HEK293 (cell line): ENCODE results near the gene CRYBG1.

ENCODE experiments used
- CTCF ChIA-PET: fragments of 350-600 bp; formaldehyde crosslinking; extraction: SDS; loops from one replicate; lab custom pipeline; 2021; ENCODE audit warnings: antibody characterized with exemption; lab: Yijun Ruan, JAX
- POLR2A ChIA-PET: fragments of 300-600 bp; formaldehyde crosslinking; extraction: SDS; loops from one replicate; lab custom pipeline; 2020; ENCODE audit warnings: antibody characterized with exemption, inconsistent platforms; lab: Yijun Ruan, JAX
- H3K27ac ChIP-seq: fragments of 200-500 bp; sonication (Bioruptor generic); 2 replicates; pipeline ENCODE4 v1.5.1; 2014; ENCODE audit warnings: low read depth, low read length, control low read depth, inconsistent platforms; ENCODE audit errors: extremely low read depth
- H3K36me3 ChIP-seq, 2 experiments: fragments of 200-500 bp in 1 of 2; sonication (Bioruptor generic) in 1 of 2; 1 replicate in 1 of 2; 2 replicates in 1 of 2; pipeline ENCODE4 v1.5.1; 2014 to 2017; ENCODE audit warnings: inconsistent platforms in 2 of 2, low read length in 2 of 2; ENCODE audit not compliant: control insufficient read depth in 2 of 2, insufficient read depth in 1 of 2
- H3K4me1 ChIP-seq: fragments of 200-500 bp; sonication (Bioruptor generic); 2 replicates; pipeline ENCODE4 v1.5.1; 2014; ENCODE audit warnings: mild to moderate bottlenecking, low read length, inconsistent platforms; ENCODE audit not compliant: control insufficient read depth, insufficient read depth
- H3K4me3 ChIP-seq: 2 replicates; pipeline ENCODE4 v1.5.1; 2011; ENCODE audit warnings: low read depth, mild to moderate bottlenecking, control low read depth, low read length, moderate library complexity
- H3K9me3 ChIP-seq: fragments of 200-500 bp; sonication (Bioruptor generic); 2 replicates; pipeline ENCODE4 v1.5.1; 2014; ENCODE audit warnings: low read depth, low read length, inconsistent platforms; ENCODE audit not compliant: control insufficient read depth, insufficient read depth
- BCL11A ChIP-seq: fragments of 450-650 bp; formaldehyde crosslinking; IDR thresholded peaks from 2 replicates; pipeline ENCODE4 v1.5.1; 2016; ENCODE audit warnings: low read depth, missing biosample characterization, missing genetic modification characterization
- BCL11B ChIP-seq: fragments of 450-650 bp; formaldehyde crosslinking; IDR thresholded peaks from 2 replicates; pipeline ENCODE4 v1.5.1; 2016; ENCODE audit warnings: low read depth, missing biosample characterization, missing genetic modification characterization
- OSR2 ChIP-seq: fragments of 450-650 bp; formaldehyde crosslinking; IDR thresholded peaks from 2 replicates; pipeline ENCODE4 v1.5.1; 2016; ENCODE audit warnings: missing biosample characterization, missing genetic modification characterization
- OVOL3 ChIP-seq: fragments of 450-650 bp; formaldehyde crosslinking; IDR thresholded peaks from 2 replicates; pipeline ENCODE4 v1.5.1; 2016; ENCODE audit warnings: missing biosample characterization, missing genetic modification characterization
- PBX3 ChIP-seq: sonication (generic); formaldehyde crosslinking; IDR thresholded peaks from 2 replicates; pipeline ENCODE4 v1.8.1; 2022; ENCODE audit warnings: mild to moderate bottlenecking, moderate library complexity, missing genetic modification reagents
- REST ChIP-seq: fragments of 450-650 bp; formaldehyde crosslinking; IDR thresholded peaks from 2 replicates; pipeline ENCODE4 v1.5.1; 2016; ENCODE audit warnings: missing biosample characterization, missing genetic modification characterization
- ZBTB11 ChIP-seq: fragments of 450-650 bp; formaldehyde crosslinking; conservative IDR thresholded peaks from 2 replicates; pipeline ENCODE4 v1.5.1; 2016; ENCODE audit warnings: low read depth, missing biosample characterization, missing genetic modification characterization
- ZBTB20 ChIP-seq: fragments of 450-650 bp; formaldehyde crosslinking; IDR thresholded peaks from 2 replicates; pipeline ENCODE4 v1.5.1; 2016; ENCODE audit warnings: missing biosample characterization, missing genetic modification characterization
- ZBTB21 ChIP-seq: fragments of 450-650 bp; formaldehyde crosslinking; IDR thresholded peaks from 2 replicates; pipeline ENCODE4 v1.5.1; 2017; ENCODE audit warnings: missing biosample characterization, missing genetic modification characterization
- ZBTB8A ChIP-seq: fragments of 450-650 bp; formaldehyde crosslinking; IDR thresholded peaks from 2 replicates; pipeline ENCODE4 v1.5.1; 2016; ENCODE audit warnings: missing biosample characterization, missing genetic modification characterization
- ZFHX2 ChIP-seq: fragments of 450-650 bp; formaldehyde crosslinking; conservative IDR thresholded peaks from 2 replicates; pipeline ENCODE4 v1.5.1; 2016; ENCODE audit warnings: missing biosample characterization, missing genetic modification characterization
- ZFP3 ChIP-seq: fragments of 450-650 bp; formaldehyde crosslinking; IDR thresholded peaks from 2 replicates; pipeline ENCODE4 v1.5.1; 2016; ENCODE audit warnings: low read depth, missing biosample characterization, missing genetic modification characterization
- ZNF211 ChIP-seq: fragments of 450-650 bp; formaldehyde crosslinking; IDR thresholded peaks from 2 replicates; pipeline ENCODE4 v1.5.1; 2016; ENCODE audit warnings: low read depth, missing biosample characterization, missing genetic modification characterization
- ZNF433 ChIP-seq: fragments of 450-650 bp; formaldehyde crosslinking; IDR thresholded peaks from 2 replicates; pipeline ENCODE4 v1.5.1; 2016; ENCODE audit warnings: missing biosample characterization, missing genetic modification characterization, low read depth
- ZNF561 ChIP-seq: fragments of 450-650 bp; IDR thresholded peaks from 2 replicates; pipeline ENCODE4 v1.5.1; 2018; ENCODE audit warnings: missing biosample characterization, missing genetic modification characterization, borderline replicate concordance
- ZNF629 ChIP-seq: fragments of 450-650 bp; formaldehyde crosslinking; IDR thresholded peaks from 2 replicates; pipeline ENCODE4 v1.5.1; 2017; ENCODE audit warnings: missing biosample characterization, missing genetic modification characterization

The CRYBG1 gene

GRCh38 chr6:106561686-106562405 is 201.3 kb downstream of the CRYBG1 start (continued):
- TF ChIP-seq BCL11B (tag by site-specific recombination) (no peak), ZBTB20 (tag by site-specific recombination) (no peak)

- CTCF ChIA-PET, result interaction anchor here (0.6 to 6.9 kb wide), 6 partner anchors 104 to 416 kb away, joined by 3 to 291 read pairs (median 7); partner anchors contain the start of gene CRYBG1
Observed at GRCh38 chr6:106563614-106564013, 203.1 kb downstream of the CRYBG1 start.

More at GRCh38 chr6:106563614-106564013, 203.1 kb downstream of the CRYBG1 start:
- no peaks in the 10 kb centered on the region for H3K36me3 ChIP-seq
- H3K4me3 ChIP-seq, result no peak overlapping the region
- H3K4me1 ChIP-seq, result no peaks in the 10 kb centered on the region
- TF ChIP-seq OVOL3 (tag by site-specific recombination) (no peak), PBX3 (CRISPR knock-in tag) (no peak), ZNF561 (no peak), ZBTB8A (tag by site-specific recombination) (no peak), REST (no peak), OSR2 (tag by site-specific recombination) (no peak), ZNF629 (tag by site-specific recombination) (no peak), ZBTB21 (tag by site-specific recombination) (no peak), ZFHX2 (tag by site-specific recombination) (no peak), ZBTB11 (tag by site-specific recombination) (no peak), ZNF211 (tag by site-specific recombination) (no peak), ZFP3 (tag by site-specific recombination) (no peak), BCL11A (tag by site-specific recombination) (no peak), ZNF433 (no peak)
- no peak overlapping the region for H3K27ac ChIP-seq
- POLR2A ChIA-PET, result interaction anchor here (0.6 kb wide), 1 partner anchor 24 kb away, joined by 4 read pairs; no protein-coding TSS in a partner anchor
- no peaks in the 10 kb centered on the region for H3K9me3 ChIP-seq
